ENCODE data around the gene LRRK2.
"Not testable (repeated sequence)": the region's sequence is repeated elsewhere in the genome, so short reads cannot be mapped to it uniquely, and the experiment has no call there.

LRRK2 gene

DNA sequence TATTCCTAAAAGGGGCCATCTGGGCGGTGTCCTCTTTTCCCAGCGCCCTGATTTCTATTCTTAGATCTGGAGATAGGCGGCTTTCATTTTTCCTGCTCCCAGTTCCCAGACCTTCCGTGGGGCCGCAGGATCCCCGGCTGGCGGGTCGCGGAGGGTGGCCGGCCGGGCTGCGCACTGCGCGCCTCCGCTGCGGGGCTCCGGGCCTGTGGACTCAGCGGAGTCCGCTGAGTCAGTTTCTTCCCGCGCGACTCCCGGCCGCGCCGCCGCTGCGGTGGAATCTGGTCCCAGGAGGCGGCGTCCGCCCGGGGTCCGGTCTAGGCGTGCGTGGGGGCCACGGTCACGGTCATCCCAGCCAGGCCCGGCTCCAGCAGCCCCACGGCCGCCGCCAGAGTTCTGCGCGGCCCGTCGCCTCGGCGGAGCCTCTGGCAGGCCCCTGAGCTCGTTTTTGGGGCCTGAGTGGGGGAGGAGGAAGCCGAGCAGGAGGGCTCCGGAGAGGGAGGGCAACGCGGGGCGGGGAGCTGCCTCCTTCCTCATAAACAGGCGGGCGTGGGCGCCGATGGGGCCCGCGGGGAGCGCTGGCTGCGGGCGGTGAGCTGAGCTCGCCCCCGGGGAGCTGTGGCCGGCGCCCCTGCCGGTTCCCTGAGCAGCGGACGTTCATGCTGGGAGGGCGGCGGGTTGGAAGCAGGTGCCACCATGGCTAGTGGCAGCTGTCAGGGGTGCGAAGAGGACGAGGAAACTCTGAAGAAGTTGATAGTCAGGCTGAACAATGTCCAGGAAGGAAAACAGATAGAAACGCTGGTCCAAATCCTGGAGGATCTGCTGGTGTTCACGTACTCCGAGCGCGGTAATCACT, at the start of gene LRRK2:
LRRK2 (plus strand) TSS at position 559 of the 853 bp plus-strand sequence; CDS start at position 694, 135 bp downstream.
- DNase-seq = no peak

DNA sequence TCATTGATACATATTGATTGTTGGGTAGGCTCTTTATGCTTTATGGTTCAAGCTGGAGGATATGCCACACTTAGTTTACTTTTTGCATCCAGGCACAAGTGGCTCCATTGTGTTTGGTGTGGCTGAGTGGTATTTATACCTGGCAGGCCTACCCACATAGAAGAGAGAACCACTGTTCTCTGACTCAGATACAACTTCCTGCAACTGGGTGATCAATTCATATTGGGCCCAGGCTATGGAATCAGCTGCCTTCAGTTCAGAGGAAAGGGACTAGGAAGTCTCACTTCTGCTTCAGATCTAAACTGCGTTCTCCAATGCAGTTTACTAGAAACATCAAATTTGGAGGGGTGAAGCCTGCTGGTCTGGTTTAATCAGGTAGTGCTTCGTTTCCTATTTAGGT, 49.8 kb upstream of the LRRK2 start:
- no peak for DNase-seq

DNA sequence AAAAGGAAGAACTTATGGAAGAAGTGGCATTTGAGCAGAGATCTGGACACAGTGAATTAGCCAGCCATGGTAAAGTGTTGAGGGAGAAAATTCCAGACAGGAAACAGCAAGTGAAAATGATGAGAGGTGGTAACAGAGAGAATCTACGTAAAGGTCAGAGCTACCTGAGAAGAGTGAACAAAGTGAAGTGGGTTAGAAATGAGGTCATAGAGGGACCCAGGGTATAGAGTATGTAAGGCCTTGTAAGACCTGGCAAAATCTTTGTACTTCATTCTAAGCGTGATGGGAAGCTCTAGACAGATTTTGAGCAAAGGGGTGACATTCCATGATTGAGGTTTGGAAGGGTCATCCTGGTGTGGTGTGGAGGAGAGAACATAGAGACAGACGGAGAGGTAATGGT, 49.3 kb upstream of the LRRK2 start:
- DNase-seq = no peak

DNA sequence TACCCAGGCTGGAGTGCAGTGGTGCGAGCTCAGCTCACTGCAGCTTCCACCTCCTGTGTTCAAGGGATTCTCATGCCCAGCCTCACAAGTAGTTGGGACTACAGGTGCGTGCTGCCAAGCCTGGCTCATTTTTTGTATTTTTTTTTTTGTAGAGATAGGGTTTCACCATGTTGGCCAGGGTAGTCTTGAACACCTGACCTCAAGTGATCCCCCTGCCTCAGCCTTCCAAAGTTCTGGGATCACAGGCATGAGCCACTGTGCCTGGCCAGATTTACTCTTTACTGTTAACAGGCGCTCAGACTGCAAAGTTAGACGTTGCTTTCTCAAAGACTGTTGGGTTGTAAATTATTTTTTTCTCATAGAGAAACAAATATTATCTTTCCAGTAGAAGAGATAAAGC, 46.1 kb upstream of the LRRK2 start:
- DNase-seq = no peak

DNA sequence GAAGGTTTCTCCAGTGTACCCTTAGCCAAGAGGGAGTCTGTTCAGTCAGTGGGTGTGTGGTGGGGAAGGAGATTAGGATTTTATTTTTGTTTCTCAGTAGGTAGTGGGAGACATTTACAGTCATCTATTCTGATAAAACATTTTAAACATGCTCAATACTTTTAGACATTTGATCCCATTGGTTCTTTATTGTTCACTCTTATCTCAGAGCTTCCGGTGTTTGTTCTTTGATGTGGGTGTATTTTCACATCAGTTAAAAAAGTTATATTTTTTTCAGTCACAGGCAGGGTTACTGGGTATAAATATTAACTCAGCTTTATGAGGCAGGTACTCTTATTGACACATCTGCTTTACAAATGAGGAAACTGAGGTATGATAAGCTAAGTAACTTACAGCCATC, 43.3 kb upstream of the LRRK2 start:
- DNase-seq = no peak

DNA sequence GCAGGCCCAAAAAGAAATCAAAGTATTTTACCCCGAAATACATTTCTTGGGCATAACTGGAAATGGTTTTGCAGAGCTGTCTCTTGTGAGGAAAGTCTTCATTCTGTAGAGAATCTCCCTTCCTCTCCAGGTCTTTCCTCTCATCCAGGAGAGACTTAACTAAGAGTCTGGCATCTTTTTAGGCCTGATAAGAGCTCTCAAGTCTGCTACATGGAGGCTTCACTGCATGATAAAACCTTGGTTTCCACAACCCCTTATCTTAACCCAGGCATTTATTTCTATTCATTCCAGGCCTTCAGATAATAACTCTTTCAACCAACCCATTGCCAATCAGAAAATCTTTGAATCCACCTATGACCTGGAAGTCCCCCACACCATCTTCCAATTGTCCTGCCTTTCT, 41.1 kb upstream of the LRRK2 start:
- no peak for DNase-seq

DNA sequence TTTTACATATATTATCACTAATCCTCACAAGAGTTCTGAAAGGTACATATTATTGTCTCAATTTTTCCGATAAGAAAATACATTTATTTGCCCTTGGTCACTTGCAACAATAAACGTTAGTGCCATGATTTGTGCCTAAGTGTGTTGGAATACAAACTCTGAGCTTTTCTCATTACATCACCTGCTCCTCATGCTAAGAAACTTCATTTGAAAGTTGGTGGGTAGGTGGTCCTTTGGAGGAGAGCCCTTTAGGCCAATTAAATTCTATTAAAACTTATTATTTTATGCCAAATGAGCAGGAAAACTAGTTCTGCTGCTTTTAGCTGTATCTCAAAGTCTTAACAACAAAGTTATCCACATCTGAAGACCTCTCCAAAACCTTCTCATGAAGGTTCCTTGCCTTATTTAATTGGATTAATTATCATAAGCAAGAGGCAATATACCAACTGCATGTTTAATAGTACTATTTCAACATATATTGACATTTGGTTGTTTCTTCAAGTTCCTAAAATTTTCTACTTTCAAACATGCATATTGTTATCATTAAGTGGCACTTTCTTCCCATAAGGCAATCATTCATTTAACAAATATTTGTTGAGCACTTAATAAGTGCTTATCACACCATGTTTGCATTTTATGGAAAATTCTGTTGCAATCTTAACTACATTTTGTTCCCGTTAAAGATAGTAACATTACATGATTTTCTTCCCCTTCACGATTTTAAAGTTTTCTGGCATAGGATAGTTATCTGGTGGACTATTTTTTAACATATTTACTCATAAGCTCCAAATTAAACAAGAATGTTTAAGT, 40.1 kb upstream of the LRRK2 start:
- DNase-seq = no peak

DNA sequence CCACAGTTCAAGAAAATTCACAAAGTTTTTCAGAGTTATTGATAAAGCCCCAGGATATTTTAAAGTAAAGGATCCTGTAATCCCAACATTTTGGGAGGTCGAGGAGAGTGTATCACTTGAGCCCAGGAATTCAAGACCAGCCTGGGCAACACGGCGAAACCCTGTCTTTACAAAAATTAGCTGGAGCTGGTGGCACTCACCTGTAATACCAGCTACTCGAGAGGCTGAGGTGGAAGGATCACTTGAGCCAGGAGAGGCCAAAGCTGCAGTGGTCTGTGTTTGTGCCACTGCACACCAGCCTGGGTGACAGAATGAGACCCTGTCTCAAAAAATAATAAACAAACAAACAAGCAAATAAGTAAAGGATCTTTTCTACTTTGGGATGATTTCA, 39.5 kb upstream of the LRRK2 start:
- DNase-seq = no peak

DNA sequence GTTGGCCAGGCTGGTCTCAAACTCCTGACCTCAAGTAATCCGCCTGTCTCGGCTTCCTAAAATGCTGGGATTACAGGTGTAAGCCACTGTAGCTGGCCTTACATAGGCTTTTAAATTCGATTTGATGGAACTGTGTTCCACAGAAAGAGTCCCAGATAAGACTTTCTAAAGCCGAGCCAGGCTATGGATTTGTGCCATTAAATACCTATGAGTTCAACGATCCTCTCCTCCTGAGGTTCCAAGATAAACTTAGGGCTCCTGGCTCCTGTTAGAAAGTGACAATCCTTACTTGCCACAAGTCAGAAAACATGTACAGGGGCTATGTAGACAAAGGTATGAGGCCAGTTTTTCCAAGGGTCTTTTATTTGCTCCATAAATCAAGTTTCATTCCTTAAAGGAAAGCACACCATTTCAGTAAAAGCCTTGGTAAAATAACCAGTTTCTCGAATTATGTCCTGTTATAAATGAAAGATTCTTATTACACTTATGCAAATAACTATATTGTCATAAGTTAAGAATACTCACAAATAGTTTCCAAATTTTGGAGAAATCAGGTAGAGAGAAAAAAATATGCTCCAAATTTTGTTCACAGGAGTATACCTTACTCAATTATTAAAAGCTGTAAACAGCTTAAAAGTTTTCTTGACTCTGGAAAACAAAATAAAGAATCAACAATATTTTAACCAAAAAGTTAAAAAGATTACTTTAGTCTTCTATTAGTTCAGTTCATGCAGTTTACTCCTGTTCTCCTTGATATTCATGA, 36.1 kb upstream of the LRRK2 start:
- DNase-seq = no peak

DNA sequence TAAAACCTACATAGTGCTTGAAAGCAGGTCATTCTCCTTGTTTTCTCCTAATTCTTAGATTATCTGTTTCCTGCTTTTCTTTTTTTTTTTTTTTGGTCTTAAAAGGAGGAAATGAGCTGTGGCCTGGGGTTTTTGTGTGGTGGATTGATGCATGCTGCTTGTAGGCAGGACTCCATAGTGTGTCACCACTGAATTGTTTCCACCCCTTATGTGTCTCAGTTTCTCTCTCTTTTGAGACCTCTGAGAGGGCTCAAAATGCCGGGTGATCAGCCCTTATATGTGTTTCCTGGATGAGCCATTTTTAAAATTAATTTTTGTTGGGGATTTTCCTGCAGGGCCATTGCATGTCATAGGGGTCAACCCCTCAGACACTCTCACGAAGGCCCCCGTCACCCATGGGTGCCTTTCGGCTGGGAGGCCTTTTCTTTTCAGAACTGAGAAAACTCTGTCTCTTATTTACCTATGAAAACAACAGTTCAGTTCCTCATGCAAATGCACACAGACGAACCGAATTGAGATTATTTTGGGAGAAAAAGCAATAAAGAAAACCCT, 32.0 kb upstream of the LRRK2 start:
- no peak for DNase-seq

DNA sequence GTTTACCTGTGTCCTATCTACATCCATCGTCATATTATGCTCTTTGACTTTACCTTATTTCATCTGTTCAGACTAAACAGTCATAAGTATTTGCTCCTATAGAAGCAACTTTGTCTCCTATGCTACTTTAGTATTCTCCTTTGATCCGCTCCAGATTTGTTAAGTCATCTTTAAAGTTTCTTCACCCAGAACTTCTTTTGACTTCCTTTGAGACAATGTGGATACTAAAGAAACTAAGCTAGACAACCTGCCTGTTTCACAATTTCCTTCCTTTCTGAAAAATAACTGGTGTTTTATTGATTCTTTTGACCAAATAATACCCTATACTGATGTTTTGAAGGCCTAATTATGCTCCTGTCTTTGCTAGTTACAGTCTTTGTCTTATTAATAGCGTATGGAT, 30.0 kb upstream of the LRRK2 start:
- no peak for DNase-seq

DNA sequence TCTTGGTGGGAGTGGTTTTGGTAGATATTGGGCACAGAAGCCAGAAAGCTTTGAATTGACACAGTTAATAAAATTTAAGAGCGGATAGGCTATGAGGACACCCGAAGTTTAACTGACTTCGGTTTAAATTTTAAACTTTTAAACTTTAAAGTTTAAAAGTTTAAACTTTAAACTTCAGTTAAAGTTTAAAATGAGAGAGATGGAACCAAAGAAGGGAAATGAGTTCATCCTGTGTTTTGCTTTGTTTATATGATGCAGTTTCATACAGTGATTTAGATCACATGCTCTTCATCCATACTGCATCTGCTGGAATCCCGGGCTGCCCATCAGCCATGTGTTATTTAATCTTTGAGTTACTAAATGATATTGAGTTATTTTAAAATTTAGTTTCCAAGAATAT, 27.2 kb upstream of the LRRK2 start:
- DNase-seq = no peak

DNA sequence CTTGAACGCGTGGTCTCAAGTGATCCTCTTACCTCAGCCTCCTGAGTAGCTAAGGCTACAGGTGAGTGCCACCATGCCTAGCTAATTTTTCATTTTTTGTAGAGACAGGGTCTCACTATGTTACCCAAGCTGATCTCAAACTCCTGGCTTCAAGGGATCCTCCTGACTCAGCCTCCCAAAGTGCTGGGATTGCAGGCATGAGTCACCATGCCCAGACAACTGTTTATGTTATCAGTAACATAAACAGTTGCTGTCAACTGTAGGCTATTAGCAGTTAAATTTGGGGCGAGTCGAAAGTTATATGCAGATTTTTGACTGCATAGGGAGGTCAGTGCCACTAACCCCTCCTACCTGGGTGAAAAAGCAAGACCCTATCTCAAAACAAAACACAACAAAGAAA, 26.2 kb upstream of the LRRK2 start:
- no peak for DNase-seq

DNA sequence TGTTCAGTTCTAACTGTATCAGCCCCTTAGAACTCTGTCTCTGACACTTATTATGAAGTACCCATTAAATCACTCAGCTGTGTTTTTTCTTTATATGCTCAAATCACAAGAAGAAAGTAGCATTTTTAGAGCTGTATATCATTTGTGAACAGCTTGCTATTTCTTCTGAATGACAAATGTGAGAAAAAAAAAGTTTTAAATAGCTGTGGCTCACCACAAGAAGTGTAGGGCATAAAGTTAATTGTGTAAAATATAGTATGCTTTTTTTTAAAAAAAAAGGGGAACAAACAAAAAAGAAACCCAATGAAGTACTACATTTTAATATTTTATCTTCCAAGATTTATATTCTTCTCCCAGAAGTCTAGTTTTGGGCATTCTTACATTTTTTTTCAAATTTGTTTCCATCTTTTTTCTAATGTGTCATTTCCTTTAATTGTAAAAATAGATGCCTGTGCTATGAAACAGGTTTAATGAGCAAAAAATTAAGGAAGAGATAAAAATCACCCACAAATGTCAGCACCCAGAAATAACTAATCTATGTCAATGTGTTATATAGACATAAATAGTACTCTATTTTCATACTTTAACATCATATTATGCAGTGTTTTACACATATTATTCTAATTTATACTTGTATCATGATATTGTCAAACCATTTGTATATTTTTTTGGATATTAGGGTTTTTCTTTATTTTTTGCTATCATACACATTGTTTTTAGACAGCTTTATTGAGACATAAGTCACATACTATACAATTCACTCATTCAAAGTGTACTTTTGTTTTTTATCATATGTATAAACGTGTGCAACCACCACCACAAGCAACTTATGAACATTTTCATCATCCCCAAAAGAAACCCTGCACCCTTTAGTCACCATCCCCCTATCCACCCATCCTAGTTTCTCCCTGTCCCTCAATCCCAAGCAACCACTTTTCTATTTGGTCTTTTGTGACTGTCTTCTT, 22.4 kb upstream of the LRRK2 start:
- no peak for DNase-seq

DNA sequence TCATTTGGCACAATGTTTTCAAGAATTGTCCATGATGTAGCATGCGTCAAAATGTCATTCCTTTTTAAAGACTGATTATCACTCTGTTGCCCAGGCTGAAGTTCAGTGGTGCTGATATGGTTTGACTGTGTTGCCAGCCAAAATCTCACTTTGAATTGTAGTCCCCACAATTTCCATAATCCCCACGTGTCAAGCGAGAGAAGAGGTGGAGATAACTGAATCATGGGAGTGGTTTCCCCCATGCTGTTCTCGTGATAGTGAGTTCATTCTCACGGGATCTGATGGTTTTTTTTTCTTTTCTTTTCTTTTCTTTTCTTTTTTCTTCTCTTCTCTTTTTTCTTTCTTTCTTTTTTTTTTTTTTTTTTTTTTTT, 21.8 kb upstream of the LRRK2 start:
- no peak for DNase-seq

DNA sequence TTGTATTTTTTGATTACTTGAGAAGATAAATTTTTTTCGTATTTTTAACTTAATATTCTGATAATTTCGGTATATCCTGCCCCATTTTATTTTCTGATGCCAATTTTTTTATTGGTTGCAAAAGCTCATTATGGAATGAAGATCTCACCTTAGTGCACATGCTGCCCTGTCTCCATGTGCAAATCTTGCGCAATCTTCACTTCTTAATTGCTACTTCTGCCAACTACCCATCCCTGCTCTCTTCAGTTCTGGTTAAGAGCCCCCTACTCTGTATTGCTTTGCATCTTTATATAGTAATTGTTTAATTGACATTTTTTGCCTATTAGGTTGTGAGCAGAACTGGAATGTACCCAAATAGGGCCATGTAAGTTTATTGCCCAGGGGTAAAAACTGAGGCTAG, 20.5 kb upstream of the LRRK2 start:
- DNase-seq = no peak

DNA sequence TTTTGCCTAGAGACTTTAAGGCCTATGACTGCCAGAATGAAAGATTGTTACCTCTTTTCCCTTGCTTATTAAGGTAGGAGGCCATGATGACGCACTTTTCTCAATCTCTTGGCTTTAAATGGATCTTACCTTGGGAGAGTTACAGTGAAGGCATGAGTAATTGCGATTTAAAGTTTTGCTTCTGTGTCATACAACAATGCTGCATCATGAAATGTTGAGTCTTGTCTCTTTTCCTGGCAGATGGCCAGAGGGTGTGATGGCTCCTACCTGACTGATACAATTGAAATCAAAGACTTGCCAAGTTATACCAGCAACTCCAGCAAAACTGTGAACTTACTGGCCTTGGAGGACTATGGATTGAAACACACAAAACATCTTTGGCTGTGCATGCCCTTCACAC, 17.2 kb upstream of the LRRK2 start:
- no peak for DNase-seq

DNA sequence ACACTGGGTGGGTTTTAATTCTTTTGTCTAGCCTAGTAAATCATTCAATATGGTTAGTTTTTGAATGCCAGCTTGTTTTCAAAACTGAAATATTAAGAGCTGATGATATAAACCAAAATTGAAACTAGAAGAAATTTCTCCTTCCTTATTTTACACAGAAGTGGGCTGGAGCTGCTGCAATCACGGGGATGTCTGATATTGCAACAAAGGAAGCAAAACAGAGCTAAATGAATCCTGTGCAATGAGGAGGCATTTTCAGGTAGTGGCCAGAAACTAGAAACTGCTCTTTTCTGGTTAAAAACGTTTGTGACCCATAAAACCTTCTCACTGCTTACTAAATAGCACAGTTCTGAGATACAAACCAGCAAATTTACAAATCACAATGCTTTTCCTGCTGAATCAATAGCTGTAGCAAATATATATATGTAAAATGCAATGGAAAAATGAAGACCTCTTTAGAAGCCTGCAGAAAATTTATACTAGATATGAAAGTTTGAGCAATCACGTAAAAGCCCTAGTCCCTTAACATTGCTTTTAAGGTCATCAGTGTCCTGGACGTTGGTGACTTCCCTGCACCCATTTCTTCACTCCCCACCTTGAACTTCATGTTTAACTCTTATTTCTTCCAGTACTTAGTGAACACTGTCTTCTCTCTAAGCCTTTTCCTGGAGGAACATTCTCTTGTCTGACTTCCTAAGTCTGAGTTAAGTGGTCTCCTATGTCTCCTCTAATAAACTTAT, 15.9 kb upstream of the LRRK2 start:
- no peak for DNase-seq

DNA sequence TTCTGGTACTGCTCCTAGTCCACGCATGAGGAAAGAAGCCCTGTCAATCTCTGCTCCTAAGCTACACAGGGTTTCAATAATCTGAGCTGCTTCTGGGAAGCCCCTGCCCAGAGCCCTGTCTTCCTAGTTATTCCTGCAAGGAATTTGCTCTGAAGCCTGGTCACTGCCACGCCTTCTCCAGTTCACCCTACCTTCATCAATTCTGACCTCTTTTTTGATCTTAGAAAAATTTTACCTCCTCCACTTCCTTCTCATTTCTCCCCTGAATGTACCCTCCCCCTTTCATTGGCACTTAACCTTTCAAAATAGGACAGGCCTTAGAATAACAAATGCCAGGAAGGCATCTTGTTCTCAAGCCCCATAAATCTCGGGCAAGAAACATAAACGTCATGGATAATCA, 14.9 kb upstream of the LRRK2 start:
- DNase-seq = no peak

DNA sequence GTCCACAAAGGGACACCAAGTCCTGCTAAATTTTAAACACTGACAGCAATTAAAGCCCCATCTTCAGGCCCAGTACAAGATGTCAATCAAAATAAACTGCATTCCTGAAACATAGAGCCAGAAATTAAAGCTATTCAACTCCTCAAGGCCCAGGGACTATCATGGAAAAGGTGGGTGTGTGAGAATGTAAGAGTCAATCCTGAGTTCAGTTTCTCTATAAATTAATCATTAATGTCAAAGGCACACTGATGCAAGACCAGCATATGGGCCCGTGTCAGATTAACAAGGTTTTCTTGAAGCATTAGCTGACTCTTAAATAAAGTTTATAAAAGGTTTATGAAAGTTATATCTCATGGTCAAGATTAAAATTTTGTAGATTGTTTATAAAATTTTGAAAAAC, 13.6 kb upstream of the LRRK2 start:
- DNase-seq = not testable (repeated sequence)

DNA sequence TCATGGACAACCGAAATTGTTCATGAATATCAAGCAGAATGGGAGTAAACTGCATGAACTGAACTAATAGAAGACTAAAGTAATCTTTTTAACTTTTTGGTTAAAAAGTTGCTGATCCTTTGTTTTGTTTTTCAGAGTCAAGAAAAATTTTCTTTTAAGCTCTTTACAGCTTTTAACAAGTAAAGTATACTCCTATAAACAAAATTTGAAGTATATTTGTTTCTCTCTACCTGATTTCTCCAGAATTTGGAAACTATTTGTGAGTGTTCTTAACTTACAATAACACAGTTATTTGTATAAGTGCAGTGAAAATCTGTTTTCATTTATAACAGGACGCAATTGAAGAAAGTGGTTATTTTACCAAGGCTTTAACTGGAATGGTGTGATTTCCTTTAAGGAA, 12.2 kb upstream of the LRRK2 start:
- no peak for DNase-seq
